Spleen (tissue), 11 donors: ENCODE measurements around the gene CRTC2. TPM values are rescaled to one million over a fixed set of nuclear protein-coding genes. Genes with fewer than 3 reads are reported as not detected.
A peak's percentile ranks its signal among the peaks of the same experiment; 100 is the strongest.

Experiments
- DNase-seq: peaks from one replicate; pipeline ENCODE4 v3.0.0-alpha.2; 2020
- H3K27ac ChIP-seq, 8 donors: fragments of 200-600 bp; sonication (generic) in 7 of 8; 1 replicate in 4 of 8; 2 replicates in 4 of 8; pipeline versions ENCODE4 v1.5.0 to v1.8.0; 2016 to 2021; ENCODE audit warnings: inconsistent platforms in 4 of 8, mild to moderate bottlenecking in 4 of 8, moderate library complexity in 1 of 8
- H3K27me3 ChIP-seq, 7 donors: fragments of 200-600 bp; sonication (generic) in 6 of 7; replicated peaks in 1 of 7; 1 replicate in 4 of 7; 2 replicates in 3 of 7; pipeline versions ENCODE4 v1.5.0 to v1.8.0; 2016 to 2021; ENCODE audit warnings: inconsistent platforms in 3 of 7, mild to moderate bottlenecking in 1 of 7
- H3K36me3 ChIP-seq, 6 donors: fragments of 200-600 bp; sonication (generic) in 5 of 6; 1 replicate in 4 of 6; 2 replicates in 2 of 6; pipeline versions ENCODE4 v1.5.0 to v1.8.0; 2016 to 2021; ENCODE audit warnings: inconsistent platforms in 2 of 6
- H3K4me1 ChIP-seq, 6 donors: fragments of 200-600 bp; sonication (generic) in 5 of 6; 1 replicate in 3 of 6; 2 replicates in 3 of 6; pipeline versions ENCODE4 v1.5.0 to v1.8.0; 2016 to 2021; ENCODE audit warnings: inconsistent platforms in 3 of 6
- H3K4me3 ChIP-seq, 8 donors: fragments of 200-600 bp; sonication (generic) in 7 of 8; 1 replicate in 4 of 8; 2 replicates in 4 of 8; pipeline versions ENCODE4 v1.5.0 to v1.8.0; 2016 to 2021; ENCODE audit warnings: inconsistent platforms in 4 of 8, mild to moderate bottlenecking in 4 of 8, moderate library complexity in 2 of 8
- H3K9me3 ChIP-seq, 8 donors: fragments of 200-600 bp; sonication (generic) in 7 of 8; 1 replicate in 4 of 8; 2 replicates in 4 of 8; pipeline versions ENCODE4 v1.5.0 to v1.8.0; 2016 to 2021; ENCODE audit warnings: inconsistent platforms in 4 of 8
- POLR2A ChIP-seq, 3 donors: fragments of 450-650 bp; IDR thresholded peaks; one replicate each; pipeline ENCODE4 v1.5.1; 2017; ENCODE audit warnings: antibody characterized with exemption in 3 of 3, mild to moderate bottlenecking in 1 of 3
- POLR2AphosphoS5 ChIP-seq, 3 donors: sonication (generic); formaldehyde crosslinking; IDR thresholded peaks; one replicate each; pipeline ENCODE4 v1.5.1; 2017; ENCODE audit warnings: antibody characterized with exemption in 3 of 3
- WGBS, 5 donors: extraction: QIAGEN DNeasy Blood & Tissue Kit in 3 of 5; methylation state at CpG; one replicate each; pipeline versions ENCODE4 v1.1.5 to v1.1.7; 2013 to 2018; 5-methylcytosine and 5-hydroxymethylcytosine counted together
- intact Hi-C: fragments of 100-400 bp; cut with DNase I; formaldehyde crosslinking; loops from one replicate; pipeline ENCODE4 v1.15.0; 2023; ENCODE audit warnings: low total_unique reads
- polyA plus RNA-seq, 3 donors: library from polyadenylated mRNA; stranded (reverse); fragments of 200-250 nt; gene quantifications; one replicate each; pipeline ENCODE4 v1.2.1, GENCODE V29; 2013
- total RNA-seq, 7 donors: library from RNA; depleted of rRNA in 3 of 7; stranded (reverse); fragments of >200 nt in 3 of 7; fragmentation: NEBNext Ultra II Directional in 4 of 7; extraction: Animal tissue kit (Norgen Biotek cat#: 25700) in 4 of 7; gene quantifications; one replicate each; pipeline versions ENCODE4 v1.1.0 to v1.2.1, GENCODE V29; 2016 to 2021
- TF ChIP-seq, protein P1 (sequence below), 11 experiments: fragments of 200-600 bp in 7 of 11; fragments of 450-650 bp in 4 of 11; sonication (generic) in 4 of 11; IDR thresholded peaks in 8 of 11; conservative IDR thresholded peaks in 3 of 11; 1 replicate in 7 of 11; 2 replicates in 4 of 11; pipeline versions ENCODE4 v1.4.0 to v1.8.0; 2016 to 2021; ENCODE audit warnings: antibody characterized with exemption in 11 of 11, inconsistent platforms in 4 of 11, mild to moderate bottlenecking in 1 of 11
- donor health status: healthy with polysubstance abuse.
- donor health status: DM: no; HTN: no; CAD: no; lungs with moderate emphysema.
- donor health status: DM: no; HTN: no; CAD: no.
- donor health status: Bipolar disorder and iron deficiency.
- donor health status: healthy.
- donor health status: DM: no; HTN: no; CAD: no.
- donor health status: DM: yes; HTN: yes; CAD: no.

The CRTC2 gene
- total and polyA plus RNA-seq, 10 donors = 34.8 to 80.1 (median 69.5) TPM

DNA sequence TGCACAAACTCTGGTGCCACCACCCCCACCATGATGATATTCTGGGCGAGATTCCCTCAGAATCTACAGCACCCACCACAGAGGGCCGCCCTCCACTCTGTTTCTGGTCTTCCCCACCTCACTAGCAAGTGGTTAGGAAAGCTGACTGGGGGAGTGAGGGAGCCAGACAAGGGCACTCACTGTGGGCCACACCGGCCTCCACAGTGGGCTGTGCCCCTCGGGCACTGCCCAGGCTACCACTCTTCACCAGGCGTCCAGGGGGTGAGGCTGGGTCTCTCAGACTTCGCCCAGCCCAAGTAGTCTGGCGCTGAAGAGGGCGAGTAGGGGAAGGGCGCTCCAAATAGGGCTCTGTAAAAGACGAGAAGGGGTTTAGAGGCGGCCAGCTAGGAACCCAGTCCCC, 24.5 kb downstream of the CRTC2 start:
- WGBS, 5 donors = 96 to 100% (median 96%) methylated on average over 11 of the region's 11 CpGs
- H3K27ac ChIP-seq = no peak overlapping the region
- no peaks in the 10 kb centered on the region for H3K27me3 ChIP-seq
- H3K4me3 ChIP-seq = no peak overlapping the region
- DNase-seq = peak; percentile 39
- H3K9me3 ChIP-seq = no peaks in the 10 kb centered on the region
- H3K4me1 ChIP-seq = peaks cover 0 to 10% (median 2%) of the 10 kb centered on the region in 6 donors
- TF ChIP-seq POLR2AphosphoS5 (IDR thresholded peaks at IDR 0.05) (no peak), POLR2A (IDR thresholded peaks at IDR 0.05) (no peak)
- TF ChIP-seq, protein P1, sequence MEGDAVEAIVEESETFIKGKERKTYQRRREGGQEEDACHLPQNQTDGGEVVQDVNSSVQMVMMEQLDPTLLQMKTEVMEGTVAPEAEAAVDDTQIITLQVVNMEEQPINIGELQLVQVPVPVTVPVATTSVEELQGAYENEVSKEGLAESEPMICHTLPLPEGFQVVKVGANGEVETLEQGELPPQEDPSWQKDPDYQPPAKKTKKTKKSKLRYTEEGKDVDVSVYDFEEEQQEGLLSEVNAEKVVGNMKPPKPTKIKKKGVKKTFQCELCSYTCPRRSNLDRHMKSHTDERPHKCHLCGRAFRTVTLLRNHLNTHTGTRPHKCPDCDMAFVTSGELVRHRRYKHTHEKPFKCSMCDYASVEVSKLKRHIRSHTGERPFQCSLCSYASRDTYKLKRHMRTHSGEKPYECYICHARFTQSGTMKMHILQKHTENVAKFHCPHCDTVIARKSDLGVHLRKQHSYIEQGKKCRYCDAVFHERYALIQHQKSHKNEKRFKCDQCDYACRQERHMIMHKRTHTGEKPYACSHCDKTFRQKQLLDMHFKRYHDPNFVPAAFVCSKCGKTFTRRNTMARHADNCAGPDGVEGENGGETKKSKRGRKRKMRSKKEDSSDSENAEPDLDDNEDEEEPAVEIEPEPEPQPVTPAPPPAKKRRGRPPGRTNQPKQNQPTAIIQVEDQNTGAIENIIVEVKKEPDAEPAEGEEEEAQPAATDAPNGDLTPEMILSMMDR (IDR thresholded peaks at IDR 0.05 in 8 of 11, conservative IDR thresholded peaks at IDR 0.05 in 3 of 11) = no peak
- H3K36me3 ChIP-seq = peaks cover 7 to 100% (median 96%) of the 10 kb centered on the region in 6 donors
- intact Hi-C loops = no loop called here

DNA sequence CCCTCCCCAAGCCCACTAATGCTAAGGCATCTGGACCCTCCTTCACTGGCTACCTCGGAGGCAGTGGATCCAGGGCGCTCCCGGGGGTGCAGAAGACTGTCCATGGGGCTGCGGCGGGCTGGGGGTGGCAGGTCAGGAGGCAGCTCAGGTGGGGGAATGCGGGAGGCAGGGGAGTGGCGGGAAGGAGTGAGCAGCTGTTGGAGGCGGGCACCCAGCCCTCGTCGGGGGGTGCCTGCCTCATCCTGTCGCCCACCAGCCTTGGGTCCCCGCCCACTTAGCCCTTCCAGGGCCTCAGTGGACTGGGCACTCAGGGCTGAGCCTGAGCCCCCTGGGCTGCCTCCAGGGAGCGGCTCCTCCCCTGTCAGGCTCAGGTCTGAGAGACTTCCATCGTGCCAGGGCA, 25.0 kb downstream of the CRTC2 start:
- peak; percentile 70 for DNase-seq
- no peak for TF ChIP-seq POLR2A (IDR thresholded peaks at IDR 0.05)
- peak in 1 of 3 donors; percentile 45 for TF ChIP-seq POLR2AphosphoS5 (IDR thresholded peaks at IDR 0.05)
- H3K27me3 ChIP-seq = no peaks in the 10 kb centered on the region
- peaks cover 0 to 15% (median 7%) of the 10 kb centered on the region in 6 donors for H3K4me1 ChIP-seq
- H3K4me3 ChIP-seq = no peak overlapping the region
- H3K36me3 ChIP-seq = peaks cover 7 to 97% (median 91%) of the 10 kb centered on the region in 6 donors
- H3K27ac ChIP-seq = no peak overlapping the region
- 83 to 97% (median 93%) methylated on average over 11 to 14 of the region's 14 CpGs for WGBS, 5 donors
- intact Hi-C loops = no loop called here
- no peaks in the 10 kb centered on the region for H3K9me3 ChIP-seq

DNA sequence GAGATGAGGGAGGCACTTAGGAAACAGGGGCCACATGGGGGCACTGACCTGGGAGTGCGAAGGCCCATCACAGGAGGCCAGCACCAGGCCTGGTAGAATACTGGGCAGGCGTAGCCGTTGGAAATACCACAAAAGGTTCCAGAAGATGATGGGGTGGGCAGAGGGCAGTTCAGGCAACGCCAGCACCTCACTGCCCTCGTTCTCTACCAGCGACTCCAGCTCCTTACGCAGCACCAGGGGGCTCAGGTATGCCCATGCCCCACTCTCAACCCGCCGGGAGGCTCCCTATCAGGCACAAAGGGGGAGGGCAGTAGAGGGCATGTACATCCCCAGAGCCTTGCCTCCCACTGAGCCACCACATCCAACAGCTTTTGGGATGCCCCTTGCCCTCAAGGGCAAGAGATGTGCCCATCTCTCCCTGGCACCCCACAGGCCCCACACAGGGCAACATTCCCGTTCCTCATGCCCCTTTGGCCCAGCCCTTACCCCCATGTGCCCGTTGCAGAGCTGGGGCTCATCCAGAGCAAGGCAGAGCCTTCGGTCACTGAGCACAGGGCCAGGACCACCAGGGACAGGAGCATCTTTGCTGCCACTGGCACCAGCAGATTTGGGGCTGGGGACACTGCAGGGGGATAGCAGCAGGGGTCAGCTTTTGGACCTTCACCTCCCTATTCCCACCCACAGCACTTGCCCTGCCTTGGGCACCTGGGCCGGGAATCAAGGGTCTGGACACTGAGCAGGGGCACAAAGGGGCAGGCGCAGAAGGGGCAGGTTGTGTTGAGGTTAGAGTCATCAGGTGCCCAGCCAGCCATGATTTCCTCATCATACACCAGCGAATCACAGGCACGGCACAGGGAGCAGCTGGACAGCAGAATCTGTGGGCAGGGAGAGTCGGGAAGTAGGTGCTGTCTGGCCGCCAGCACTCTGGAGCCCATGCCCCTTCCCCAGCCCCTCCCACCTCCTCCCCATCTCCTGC, 26.0 kb downstream of the CRTC2 start:
- H3K36me3 ChIP-seq = peaks cover 7 to 87% (median 81%) of the 10 kb centered on the region in 6 donors
- H3K4me1 ChIP-seq = peaks cover 0 to 22% (median 12%) of the 10 kb centered on the region in 6 donors
- peak overlapping the region in 1 of 8 donors; percentile 36 for H3K27ac ChIP-seq
- H3K27me3 ChIP-seq = no peaks in the 10 kb centered on the region
- H3K9me3 ChIP-seq = no peaks in the 10 kb centered on the region
- TF ChIP-seq POLR2AphosphoS5 (IDR thresholded peaks at IDR 0.05) = peak; percentile 5 to 59 (median 25)
- TF ChIP-seq, protein P1 (IDR thresholded peaks at IDR 0.05 in 8 of 11, conservative IDR thresholded peaks at IDR 0.05 in 3 of 11) = no peak
- DNase-seq = peak; percentile 62
- 92 to 96% (median 95%) methylated on average over 18 of the region's 18 CpGs for WGBS, 5 donors
- H3K4me3 ChIP-seq = no peak overlapping the region
- intact Hi-C loops = no loop called here

DNA sequence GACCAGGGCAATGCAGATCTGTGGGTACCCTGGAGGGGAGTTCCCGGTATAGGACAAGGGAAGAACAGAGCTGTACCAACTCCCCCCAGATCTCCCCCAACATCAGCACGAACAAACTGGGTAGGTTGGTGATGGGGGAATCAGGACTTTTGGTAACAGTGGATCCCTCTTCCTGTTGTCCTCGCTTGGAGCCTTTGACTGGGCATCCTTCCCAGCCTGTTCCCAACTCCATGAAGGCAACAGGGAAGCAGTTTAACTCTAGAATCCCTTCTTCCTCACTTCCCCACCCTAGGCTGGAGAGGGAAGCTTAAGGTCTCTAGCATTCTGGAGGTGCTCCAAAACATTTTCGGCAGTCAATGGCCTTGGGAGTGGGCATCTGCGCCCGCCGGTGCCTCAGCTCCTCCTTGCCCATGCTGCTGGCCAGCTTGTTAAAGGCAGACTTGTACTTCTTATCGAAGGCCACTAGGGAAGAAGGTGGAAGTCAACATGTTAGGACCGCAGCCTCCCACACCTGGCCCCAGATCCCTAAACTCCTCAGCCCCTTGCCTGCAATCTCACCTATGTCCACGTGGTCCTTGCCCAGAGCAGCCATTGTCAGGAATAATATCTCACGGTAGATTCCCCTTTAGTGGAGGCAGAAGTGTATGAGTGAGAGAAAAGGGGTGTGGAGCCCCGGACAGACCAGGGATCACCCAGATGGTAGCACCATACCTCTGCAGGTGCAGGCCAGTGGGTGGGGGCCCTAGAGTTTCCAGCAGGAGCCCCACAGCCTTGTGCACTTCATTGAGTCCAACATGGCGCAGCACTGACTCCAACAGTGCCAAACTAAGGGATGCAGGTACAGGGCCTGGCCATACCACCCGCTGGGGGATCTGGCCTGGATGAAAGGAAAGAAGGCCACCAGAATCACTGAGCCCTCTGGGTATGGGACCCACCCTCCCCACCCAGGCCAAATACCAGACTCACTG, 28.1 kb downstream of the CRTC2 start:
- DNase-seq = peak; percentile 54

More for the DNA sequence above, 28.1 kb downstream of the CRTC2 start:
- intact Hi-C loops = no loop called here
- H3K4me3 ChIP-seq = no peak overlapping the region
- peak overlapping the region in 2 of 8 donors; percentile 58 to 72 for H3K27ac ChIP-seq
- TF ChIP-seq POLR2AphosphoS5 (IDR thresholded peaks at IDR 0.05) (peak in 1 of 3 donors; percentile 15), POLR2A (IDR thresholded peaks at IDR 0.05) (no peak)
- TF ChIP-seq, protein P1 (IDR thresholded peaks at IDR 0.05 in 8 of 11, conservative IDR thresholded peaks at IDR 0.05 in 3 of 11) = no peak
- H3K27me3 ChIP-seq = no peaks in the 10 kb centered on the region
- peaks cover 0 to 66% (median 59%) of the 10 kb centered on the region in 6 donors for H3K36me3 ChIP-seq
- H3K9me3 ChIP-seq = no peaks in the 10 kb centered on the region
- peaks cover 0 to 22% (median 12%) of the 10 kb centered on the region in 6 donors for H3K4me1 ChIP-seq
- WGBS, 5 donors = 90 to 92% (median 91%) methylated on average over 13 to 14 of the region's 14 CpGs
